Stomach (tissue), 4 donors: ENCODE measurements around the gene ZMIZ1.

ENCODE experiments used
- POLR2AphosphoS5 ChIP-seq, 3 donors: sonication (generic); formaldehyde crosslinking; IDR thresholded peaks; one replicate each; pipeline ENCODE4 v1.6.1; 2016; ENCODE audit warnings: antibody characterized with exemption in 3 of 3
- TF ChIP-seq, protein P1 (sequence below), 7 experiments: fragments of 450-650 bp in 4 of 7; fragments of 200-600 bp in 3 of 7; sonication (generic) in 3 of 7; IDR thresholded peaks; one replicate each; pipeline ENCODE4 v1.5.1; 2016 to 2019; ENCODE audit warnings: antibody characterized with exemption in 7 of 7, control low read depth in 2 of 7, mild to moderate bottlenecking in 1 of 7

DNA sequence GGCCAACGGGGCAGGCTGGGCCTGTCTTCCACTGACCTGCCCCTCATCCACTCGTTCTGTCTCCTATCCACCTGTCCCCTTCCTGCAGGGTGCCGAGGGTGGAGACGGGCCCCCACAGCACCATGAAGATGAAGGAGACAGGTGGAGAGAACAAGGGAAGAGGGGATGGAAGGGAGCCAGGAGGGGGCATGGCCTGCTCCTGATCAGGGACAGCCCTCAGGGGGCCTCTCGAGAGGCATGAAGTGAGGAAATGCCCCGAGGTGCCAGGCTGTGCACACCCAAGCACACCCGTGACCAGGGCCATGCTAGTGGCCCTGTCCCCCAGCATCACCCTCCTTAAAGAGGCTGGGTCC is 111.2 kb downstream of the ZMIZ1 start:
- TF ChIP-seq, protein P1, sequence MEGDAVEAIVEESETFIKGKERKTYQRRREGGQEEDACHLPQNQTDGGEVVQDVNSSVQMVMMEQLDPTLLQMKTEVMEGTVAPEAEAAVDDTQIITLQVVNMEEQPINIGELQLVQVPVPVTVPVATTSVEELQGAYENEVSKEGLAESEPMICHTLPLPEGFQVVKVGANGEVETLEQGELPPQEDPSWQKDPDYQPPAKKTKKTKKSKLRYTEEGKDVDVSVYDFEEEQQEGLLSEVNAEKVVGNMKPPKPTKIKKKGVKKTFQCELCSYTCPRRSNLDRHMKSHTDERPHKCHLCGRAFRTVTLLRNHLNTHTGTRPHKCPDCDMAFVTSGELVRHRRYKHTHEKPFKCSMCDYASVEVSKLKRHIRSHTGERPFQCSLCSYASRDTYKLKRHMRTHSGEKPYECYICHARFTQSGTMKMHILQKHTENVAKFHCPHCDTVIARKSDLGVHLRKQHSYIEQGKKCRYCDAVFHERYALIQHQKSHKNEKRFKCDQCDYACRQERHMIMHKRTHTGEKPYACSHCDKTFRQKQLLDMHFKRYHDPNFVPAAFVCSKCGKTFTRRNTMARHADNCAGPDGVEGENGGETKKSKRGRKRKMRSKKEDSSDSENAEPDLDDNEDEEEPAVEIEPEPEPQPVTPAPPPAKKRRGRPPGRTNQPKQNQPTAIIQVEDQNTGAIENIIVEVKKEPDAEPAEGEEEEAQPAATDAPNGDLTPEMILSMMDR (IDR thresholded peaks at IDR 0.05): no peak
- no peak for TF ChIP-seq POLR2AphosphoS5 (IDR thresholded peaks at IDR 0.05)
